ENCODE measurements around the gene HNRNPU. TPM values are rescaled to one million over a fixed set of nuclear protein-coding genes. Genes with fewer than 3 reads are reported as not detected.
A peak's percentile ranks its signal among the peaks of the same experiment; 100 is the strongest.

The HNRNPU gene
- total RNA-seq, 3 donors from 2014 or later, result 381 to 500 (median 416) TPM

GRCh38 chr1:244852694-244853093 lies 11.6 kb downstream of the HNRNPU start:
- Histone ChIP-seq H3K27me3 (no peaks in the 10 kb centered on the region), H3K4me1 (no peaks in the 10 kb centered on the region), H3K9me3 (no peaks in the 10 kb centered on the region), H3K27ac (no peak overlapping the region), H3K36me3 (peaks cover 4% of the 10 kb centered on the region), H3K4me3 (no peak overlapping the region)
- no peak for DNase-seq (ENCODE audit: low spot score in 2 of 2)
- intact Hi-C loops (cut with DNase I; ENCODE audit: low total_unique reads), result no loop called here
- TF ChIP-seq POLR2A (IDR thresholded peaks at IDR 0.05) (no peak), CTCF (IDR thresholded peaks at IDR 0.05) (no peak), POLR2AphosphoS5 (IDR thresholded peaks at IDR 0.05) (no peak)

GRCh38 chr1:244851546-244852231 lies 12.7 kb downstream of the HNRNPU start:
- TF ChIP-seq POLR2A (IDR thresholded peaks at IDR 0.05) (no peak), POLR2AphosphoS5 (IDR thresholded peaks at IDR 0.05) (no peak), CTCF (IDR thresholded peaks at IDR 0.05) (no peak)
- intact Hi-C loops (cut with DNase I; ENCODE audit: low total_unique reads), result no loop called here
- Histone ChIP-seq H3K36me3 (no peaks in the 10 kb centered on the region), H3K27ac (no peak overlapping the region), H3K4me3 (no peak overlapping the region), H3K4me1 (no peaks in the 10 kb centered on the region), H3K9me3 (no peaks in the 10 kb centered on the region), H3K27me3 (no peaks in the 10 kb centered on the region)
- no peak for DNase-seq (ENCODE audit: low spot score in 2 of 2)

GRCh38 chr1:244850896-244851295 lies 13.4 kb downstream of the HNRNPU start:
- Histone ChIP-seq H3K27ac (no peak overlapping the region), H3K36me3 (no peaks in the 10 kb centered on the region), H3K4me3 (no peak overlapping the region), H3K27me3 (no peaks in the 10 kb centered on the region), H3K9me3 (no peaks in the 10 kb centered on the region), H3K4me1 (no peaks in the 10 kb centered on the region)
- no peak for TF ChIP-seq POLR2AphosphoS5 (IDR thresholded peaks at IDR 0.05)
- TF ChIP-seq CTCF (IDR thresholded peaks at IDR 0.05), result no peak
- TF ChIP-seq POLR2A (IDR thresholded peaks at IDR 0.05), result no peak
- DNase-seq (ENCODE audit: low spot score in 2 of 2), result no peak
- intact Hi-C loops (cut with DNase I; ENCODE audit: low total_unique reads), result no loop called here

GRCh38 chr1:244850099-244850852 lies 14.1 kb downstream of the HNRNPU start:
- Histone ChIP-seq H3K9me3 (no peaks in the 10 kb centered on the region), H3K27me3 (no peaks in the 10 kb centered on the region), H3K4me3 (no peak overlapping the region), H3K4me1 (no peaks in the 10 kb centered on the region), H3K27ac (no peak overlapping the region), H3K36me3 (no peaks in the 10 kb centered on the region)
- no peak for TF ChIP-seq POLR2A (IDR thresholded peaks at IDR 0.05)
- no peak for TF ChIP-seq POLR2AphosphoS5 (IDR thresholded peaks at IDR 0.05)
- no peak for TF ChIP-seq CTCF (IDR thresholded peaks at IDR 0.05)
- DNase-seq (ENCODE audit: low spot score in 2 of 2), result no peak
- intact Hi-C loops (cut with DNase I; ENCODE audit: low total_unique reads), result no loop called here

GRCh38 chr1:244849189-244849866 lies 15.0 kb downstream of the HNRNPU start:
- intact Hi-C loops (cut with DNase I; ENCODE audit: low total_unique reads), result no loop called here
- Histone ChIP-seq H3K4me3 (no peak overlapping the region), H3K4me1 (no peaks in the 10 kb centered on the region), H3K9me3 (no peaks in the 10 kb centered on the region), H3K36me3 (no peaks in the 10 kb centered on the region), H3K27ac (peak overlapping the region in 1 of 2 donors; percentile 14), H3K27me3 (no peaks in the 10 kb centered on the region)
- TF ChIP-seq POLR2A (IDR thresholded peaks at IDR 0.05), result no peak
- no peak for TF ChIP-seq POLR2AphosphoS5 (IDR thresholded peaks at IDR 0.05)
- TF ChIP-seq CTCF (IDR thresholded peaks at IDR 0.05), result no peak
- DNase-seq (ENCODE audit: low spot score in 2 of 2), result no peak

Measured in breast epithelium (tissue), 4 donors.